OCI-LY1 (cell line): ENCODE results near the gene RENBP.

Experiments
- EZH2 ChIP-seq: fragments of 200-600 bp; sonication (generic), shearing (Covaris generic); IDR thresholded peaks from 2 replicates; pipeline ENCODE4 v1.8.0; 2017; ENCODE audit warnings: borderline replicate concordance, mixed run types, mild to moderate bottlenecking, antibody characterized with exemption, low read length, moderate library complexity, mixed read lengths
- TF ChIP-seq, protein P1 (sequence below): fragments of 200-600 bp; sonication (generic), shearing (Covaris generic); IDR thresholded peaks from 2 replicates; pipeline ENCODE4 v1.5.1; 2017; ENCODE audit warnings: mild to moderate bottlenecking, antibody characterized with exemption, low read length, moderate library complexity, mixed read lengths

DNA sequence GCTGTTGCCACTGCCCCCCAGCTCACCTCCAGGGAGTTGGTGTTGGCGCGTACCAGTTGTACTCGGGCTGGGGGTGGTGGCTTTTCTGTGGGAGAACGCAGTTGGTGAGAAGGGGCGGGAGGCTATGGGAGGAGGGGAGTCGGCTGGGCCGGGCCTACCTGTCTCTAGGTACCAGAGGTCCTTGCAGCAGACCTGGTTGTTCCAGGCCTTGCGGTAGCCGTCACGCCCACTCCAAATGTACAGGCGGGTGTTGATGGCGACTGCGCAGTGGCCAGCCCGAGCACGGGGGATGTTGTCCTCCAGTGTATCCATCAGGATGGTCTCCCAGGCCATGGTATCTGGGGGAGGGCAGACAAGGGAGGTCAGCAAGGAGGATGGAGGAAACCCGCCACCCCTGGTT lies 15.6 kb upstream of the RENBP start:
- TF ChIP-seq, protein P1, sequence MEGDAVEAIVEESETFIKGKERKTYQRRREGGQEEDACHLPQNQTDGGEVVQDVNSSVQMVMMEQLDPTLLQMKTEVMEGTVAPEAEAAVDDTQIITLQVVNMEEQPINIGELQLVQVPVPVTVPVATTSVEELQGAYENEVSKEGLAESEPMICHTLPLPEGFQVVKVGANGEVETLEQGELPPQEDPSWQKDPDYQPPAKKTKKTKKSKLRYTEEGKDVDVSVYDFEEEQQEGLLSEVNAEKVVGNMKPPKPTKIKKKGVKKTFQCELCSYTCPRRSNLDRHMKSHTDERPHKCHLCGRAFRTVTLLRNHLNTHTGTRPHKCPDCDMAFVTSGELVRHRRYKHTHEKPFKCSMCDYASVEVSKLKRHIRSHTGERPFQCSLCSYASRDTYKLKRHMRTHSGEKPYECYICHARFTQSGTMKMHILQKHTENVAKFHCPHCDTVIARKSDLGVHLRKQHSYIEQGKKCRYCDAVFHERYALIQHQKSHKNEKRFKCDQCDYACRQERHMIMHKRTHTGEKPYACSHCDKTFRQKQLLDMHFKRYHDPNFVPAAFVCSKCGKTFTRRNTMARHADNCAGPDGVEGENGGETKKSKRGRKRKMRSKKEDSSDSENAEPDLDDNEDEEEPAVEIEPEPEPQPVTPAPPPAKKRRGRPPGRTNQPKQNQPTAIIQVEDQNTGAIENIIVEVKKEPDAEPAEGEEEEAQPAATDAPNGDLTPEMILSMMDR: no peak
- no peak for TF ChIP-seq EZH2
